Activated CD4-positive, alpha-beta T cell treated with anti-CD3 and anti-CD28 coated beads, Interleukin-2, amount 50 U/mL, for 16 hours (primary cell): Measurements from ENCODE around the gene SNAPC3.
"Not testable (repeated sequence)": the region's sequence is repeated elsewhere in the genome, so short reads cannot be mapped to it uniquely, and the experiment has no call there.

Experiments used
- DNase-seq: peaks from one replicate; pipeline ENCODE4 v3.0.0-alpha.2; 2020

The SNAPC3 gene

GRCh38 chr9:15426019-15426418 is 3.3 kb downstream of the SNAPC3 start:
- DNase-seq: no peak

GRCh38 chr9:15427702-15428101 is 5.0 kb downstream of the SNAPC3 start:
- not testable (repeated sequence) for DNase-seq

- DNase-seq: no peak
Observed at GRCh38 chr9:15430920-15431844, 8.5 kb downstream of the SNAPC3 start.

GRCh38 chr9:15433191-15433590 is 10.5 kb downstream of the SNAPC3 start:
- no peak for DNase-seq

- DNase-seq: no peak
Observed at GRCh38 chr9:15433661-15434060, 11.0 kb downstream of the SNAPC3 start.

- no peak for DNase-seq
Observed at GRCh38 chr9:15438891-15439290, 16.2 kb downstream of the SNAPC3 start.

- not testable (repeated sequence) for DNase-seq
Observed at GRCh38 chr9:15441841-15442240, 19.2 kb downstream of the SNAPC3 start.

GRCh38 chr9:15442264-15442663 is 19.6 kb downstream of the SNAPC3 start:
- DNase-seq: not testable (repeated sequence)

GRCh38 chr9:15444141-15444540 is 21.5 kb downstream of the SNAPC3 start:
- DNase-seq: no peak

GRCh38 chr9:15453956-15454355 is 31.3 kb downstream of the SNAPC3 start:
- no peak for DNase-seq

GRCh38 chr9:15461056-15461455 is 38.4 kb downstream of the SNAPC3 start:
- no peak for DNase-seq

GRCh38 chr9:15461601-15462000 is 38.9 kb downstream of the SNAPC3 start:
- DNase-seq: no peak

- no peak for DNase-seq
Observed at GRCh38 chr9:15468145-15468544, 45.5 kb downstream of the SNAPC3 start.

GRCh38 chr9:15469406-15469805 is 46.7 kb downstream of the SNAPC3 start:
- DNase-seq: no peak

GRCh38 chr9:15469862-15470261 is 47.2 kb downstream of the SNAPC3 start:
- DNase-seq: no peak

- no peak for DNase-seq
Observed at GRCh38 chr9:15475923-15476536, 53.4 kb downstream of the SNAPC3 start.

GRCh38 chr9:15480028-15480427 is 57.4 kb downstream of the SNAPC3 start:
- no peak for DNase-seq

- no peak for DNase-seq
Observed at GRCh38 chr9:15482146-15482545, 59.5 kb downstream of the SNAPC3 start.

- no peak for DNase-seq
Observed at GRCh38 chr9:15484802-15485201, 62.1 kb downstream of the SNAPC3 start.

GRCh38 chr9:15485836-15486666 is 63.4 kb downstream of the SNAPC3 start:
- peak; percentile 11 for DNase-seq

- no peak for DNase-seq
Observed at GRCh38 chr9:15491950-15492349, 69.3 kb downstream of the SNAPC3 start.

GRCh38 chr9:15492485-15493150 is 69.9 kb downstream of the SNAPC3 start:
- no peak for DNase-seq
